GM23248 (cell line): ENCODE measurements around the gene ZNF480.

Experiments
- EZH2 ChIP-seq: fragments of 200-600 bp; sonication (generic); IDR thresholded peaks from 2 replicates; pipeline ENCODE4 v1.6.1; 2018; ENCODE audit warnings: antibody characterized with exemption, mild to moderate bottlenecking; ENCODE audit not compliant: insufficient read depth, poor library complexity, severe bottlenecking
- EZH2phosphoT487 ChIP-seq: fragments of 200-600 bp; sonication (generic); IDR thresholded peaks from 2 replicates; pipeline ENCODE4 v1.6.1; 2018; ENCODE audit warnings: antibody characterized with exemption, moderate library complexity, mild to moderate bottlenecking, low read depth; ENCODE audit not compliant: insufficient read depth

GRCh38 chr19:52296400-52296772 is 583 bp upstream of the ZNF480 start:
- no peak for TF ChIP-seq EZH2phosphoT487
- no peak for TF ChIP-seq EZH2
